ENCODE measurements around the gene TTC27.

DNA sequence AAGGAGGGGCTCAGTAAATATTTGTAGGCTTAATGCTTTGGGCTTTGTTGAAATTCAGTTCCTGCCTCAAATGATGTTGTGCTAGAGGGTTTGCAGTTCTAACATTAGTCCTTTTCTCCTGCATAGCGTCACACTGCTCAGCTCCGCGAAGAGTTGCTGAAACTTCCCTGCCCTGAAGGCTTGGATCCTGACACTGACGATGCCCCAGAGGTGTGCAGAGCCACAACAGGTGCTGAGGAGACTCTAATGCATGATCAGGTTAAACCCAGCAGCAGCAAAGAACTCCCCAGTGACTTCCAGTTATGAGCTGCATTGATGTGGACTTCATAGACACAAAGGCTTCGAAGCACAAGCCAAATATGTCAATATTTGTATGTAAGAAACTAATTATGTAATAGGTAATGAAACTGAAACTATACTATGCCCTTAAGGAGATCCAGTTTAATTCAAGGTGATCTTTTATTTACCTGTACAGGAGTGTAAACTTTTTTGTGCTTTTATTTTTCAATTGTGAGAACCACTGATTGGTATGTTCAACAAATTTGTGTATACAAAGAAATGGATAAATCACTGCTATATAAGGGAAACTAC, 10.2 kb upstream of the TTC27 start:
- TF ChIP-seq, protein P1, sequence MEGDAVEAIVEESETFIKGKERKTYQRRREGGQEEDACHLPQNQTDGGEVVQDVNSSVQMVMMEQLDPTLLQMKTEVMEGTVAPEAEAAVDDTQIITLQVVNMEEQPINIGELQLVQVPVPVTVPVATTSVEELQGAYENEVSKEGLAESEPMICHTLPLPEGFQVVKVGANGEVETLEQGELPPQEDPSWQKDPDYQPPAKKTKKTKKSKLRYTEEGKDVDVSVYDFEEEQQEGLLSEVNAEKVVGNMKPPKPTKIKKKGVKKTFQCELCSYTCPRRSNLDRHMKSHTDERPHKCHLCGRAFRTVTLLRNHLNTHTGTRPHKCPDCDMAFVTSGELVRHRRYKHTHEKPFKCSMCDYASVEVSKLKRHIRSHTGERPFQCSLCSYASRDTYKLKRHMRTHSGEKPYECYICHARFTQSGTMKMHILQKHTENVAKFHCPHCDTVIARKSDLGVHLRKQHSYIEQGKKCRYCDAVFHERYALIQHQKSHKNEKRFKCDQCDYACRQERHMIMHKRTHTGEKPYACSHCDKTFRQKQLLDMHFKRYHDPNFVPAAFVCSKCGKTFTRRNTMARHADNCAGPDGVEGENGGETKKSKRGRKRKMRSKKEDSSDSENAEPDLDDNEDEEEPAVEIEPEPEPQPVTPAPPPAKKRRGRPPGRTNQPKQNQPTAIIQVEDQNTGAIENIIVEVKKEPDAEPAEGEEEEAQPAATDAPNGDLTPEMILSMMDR (conservative IDR thresholded peaks at IDR 0.05; ENCODE audit: low read length) = no peak
- no peak for TF ChIP-seq EZH2phosphoT487 (IDR thresholded peaks at IDR 0.05; ENCODE audit: borderline replicate concordance, low read depth, low read length)

Measured in OCI-LY7 (cell line).